ENCODE measurements around the gene ECEL1.

- TF ChIP-seq EZH2phosphoT487 (IDR thresholded peaks at IDR 0.05; ENCODE audit: insufficient read depth, low read depth), result no peak
- TF ChIP-seq EZH2 (IDR thresholded peaks at IDR 0.05; ENCODE audit: insufficient read depth, poor library complexity, severe bottlenecking), result no peak
Observed at GRCh38 chr2:232530626-232531260, 43.1 kb upstream of the ECEL1 start.
